Endothelial cell of umbilical vein (primary cell): ENCODE data around the gene MMRN2. TPM values are rescaled to one million over a fixed set of nuclear protein-coding genes. Genes with fewer than 3 reads are reported as not detected.
"Not testable (repeated sequence)": the region's sequence is repeated elsewhere in the genome, so short reads cannot be mapped to it uniquely, and the experiment has no call there.

ENCODE experiments used
- BruUV-seq: library from RNA; stranded (reverse); fragments of 400-500 nt; replicated peaks from 2 replicates; lab custom pipeline; 2021; lab: Mats Ljungman, UMichigan
- CTCF ChIA-PET: fragments of 300-600, 350-600 bp; sonication (Branson Sonifier 250); formaldehyde crosslinking; loops from one replicate; lab custom pipeline; 2021; ENCODE audit warnings: antibody characterized with exemption, inconsistent platforms; lab: Charles Lee
- POLR2A ChIA-PET: fragments of 300-600, 350-600 bp; sonication (Branson Sonifier 250); formaldehyde crosslinking; loops from one replicate; lab custom pipeline; 2021; ENCODE audit warnings: antibody characterized with exemption, inconsistent platforms; lab: Charles Lee
- DNase-seq: peaks from one replicate; pipeline ENCODE4 v3.0.0-alpha.2; 2011; ENCODE audit warnings: low read depth, low spot score
- FAIRE-seq: peaks from 2 replicates; lab custom pipeline; 2011; peaks lifted over from hg19 to GRCh38; lab: Jason Lieb, UNC
- H2AFZ ChIP-seq: 2 replicates; pipeline ENCODE4 v1.6.0; 2012; ENCODE audit warnings: low read depth, low read length, control low read depth, inconsistent platforms
- H3K27ac ChIP-seq: 2 replicates; pipeline ENCODE4 v1.5.1; 2011; ENCODE audit warnings: low read depth, mild to moderate bottlenecking, control low read depth, low read length, moderate library complexity; ENCODE audit not compliant: insufficient read depth
- H3K27me3 ChIP-seq, 2 experiments: 2 replicates each; pipeline versions ENCODE4 v1.6.0 to v1.6.1; 2011; ENCODE audit warnings: low read length in 2 of 2, mixed read lengths in 1 of 2; ENCODE audit not compliant: control insufficient read depth in 2 of 2, insufficient read depth in 2 of 2
- H3K36me3 ChIP-seq, 2 experiments: 2 replicates in 1 of 2; 3 replicates in 1 of 2; pipeline ENCODE4 v1.5.1; 2011; ENCODE audit warnings: low read length in 2 of 2, mild to moderate bottlenecking in 1 of 2, moderate library complexity in 1 of 2; ENCODE audit not compliant: control insufficient read depth in 2 of 2, insufficient read depth in 2 of 2; ENCODE audit errors: extremely low read depth in 1 of 2
- H3K4me1 ChIP-seq: 3 replicates; pipeline ENCODE4 v1.5.1; 2011; ENCODE audit warnings: mild to moderate bottlenecking, low read length; ENCODE audit not compliant: control insufficient read depth, insufficient read depth; ENCODE audit errors: extremely low read depth
- H3K4me2 ChIP-seq: 2 replicates; pipeline ENCODE4 v1.6.1; 2011; ENCODE audit warnings: low read length, control low read depth, mixed read lengths; ENCODE audit not compliant: insufficient read depth
- H3K4me3 ChIP-seq, 3 experiments: fragments of 200-600 bp in 1 of 3; sonication (generic), shearing (Covaris generic) in 1 of 3; replicated peaks in 1 of 3; 2 replicates each; pipeline ENCODE4 v1.5.1; 2011 to 2016; ENCODE audit warnings: control low read depth in 3 of 3, low read length in 3 of 3, mild to moderate bottlenecking in 2 of 3, inconsistent platforms in 1 of 3, low read depth in 1 of 3, moderate library complexity in 1 of 3; ENCODE audit not compliant: insufficient read depth in 1 of 3
- H3K79me2 ChIP-seq: 2 replicates; pipeline ENCODE4 v1.6.0; 2012; ENCODE audit warnings: low read length, inconsistent platforms; ENCODE audit not compliant: control insufficient read depth, insufficient read depth
- H3K9ac ChIP-seq: replicated peaks from 2 replicates; pipeline ENCODE3; 2011; ENCODE audit warnings: low read length, control low read depth; ENCODE audit not compliant: insufficient read depth; ENCODE audit errors: extremely low read depth
- H3K9me1 ChIP-seq: replicated peaks from 3 replicates; pipeline ENCODE4 v1.6.0; 2011; ENCODE audit warnings: mild to moderate bottlenecking, low read length; ENCODE audit not compliant: control insufficient read depth, insufficient read depth; ENCODE audit errors: extremely low read depth
- H3K9me3 ChIP-seq: replicated peaks from 2 replicates; pipeline ENCODE4 v1.5.1; 2012; ENCODE audit warnings: low read length, inconsistent platforms; ENCODE audit not compliant: control insufficient read depth, insufficient read depth
- H4K20me1 ChIP-seq: replicated peaks from 2 replicates; pipeline ENCODE3; 2011; ENCODE audit warnings: mild to moderate bottlenecking, low read length; ENCODE audit not compliant: control insufficient read depth, insufficient read depth; ENCODE audit errors: extremely low read depth
- EZH2 ChIP-seq: IDR thresholded peaks from 2 replicates; pipeline ENCODE4 v1.6.1; 2012; ENCODE audit warnings: borderline replicate concordance, low read depth, mild to moderate bottlenecking, moderate library complexity, low read length, inconsistent platforms; ENCODE audit not compliant: severe bottlenecking
- FOS ChIP-seq: IDR thresholded peaks from 2 replicates; pipeline ENCODE4 v1.6.1; 2011; ENCODE audit warnings: mild to moderate bottlenecking, low read length, moderate library complexity, borderline replicate concordance; ENCODE audit not compliant: insufficient read depth
- GATA2 ChIP-seq: IDR thresholded peaks from 2 replicates; pipeline ENCODE4 v1.7.0; 2011; ENCODE audit warnings: low read depth, mild to moderate bottlenecking, moderate library complexity, mixed read lengths, low read length; ENCODE audit not compliant: insufficient read length, insufficient read depth
- JUN ChIP-seq: IDR thresholded peaks from 2 replicates; pipeline ENCODE4 v1.6.1; 2011; ENCODE audit warnings: borderline replicate concordance, low read depth; ENCODE audit not compliant: insufficient read length, insufficient read depth
- MAX ChIP-seq: IDR thresholded peaks from 2 replicates; pipeline ENCODE4 v1.6.1; 2011; ENCODE audit not compliant: insufficient read depth, insufficient read length
- MYC ChIP-seq: IDR thresholded peaks from one replicate; pipeline ENCODE4 v1.6.1; 2011; ENCODE audit warnings: mild to moderate bottlenecking, low read depth, low read length
- POLR2A ChIP-seq: IDR thresholded peaks from 2 replicates; pipeline ENCODE4 v1.6.1; 2012; ENCODE audit warnings: low read depth, mild to moderate bottlenecking, control low read depth, low read length
- POLR2AphosphoS5 ChIP-seq: IDR thresholded peaks from 2 replicates; pipeline ENCODE4 v1.6.1; 2012; ENCODE audit warnings: low read depth, mild to moderate bottlenecking, control low read depth, low read length, moderate library complexity; ENCODE audit not compliant: insufficient read depth
- dilution Hi-C: fragments of 300-500 bp; cut with MboI; formaldehyde crosslinking; loops from one replicate; pipeline ENCODE4 v1.15.0; 2019; ENCODE audit warnings: low sequenced_read_pairs; ENCODE audit not compliant: extremely low pct_ligation_motif_present
- intact Hi-C: fragments of 100-400 bp; cut with micrococcal nuclease; formaldehyde crosslinking; loops from one replicate; pipeline ENCODE4 v1.10.0; 2022
- polyA plus RNA-seq, 4 experiments: library from polyadenylated mRNA; depleted of rRNA in 3 of 4; stranded (reverse) in 3 of 4; unstranded in 1 of 4; fragments of >200 nt; gene quantifications; 2 replicates each; pipeline versions ENCODE4 v1.2.1 to v1.2.3, GENCODE V29; 2011 to 2012; ENCODE audit warnings: missing spikeins in 1 of 4
- total RNA-seq: library from RNA; stranded (reverse); gene quantifications from 2 replicates; pipeline ENCODE4 v1.2.3, GENCODE V29; 2021
- TF ChIP-seq, protein P1 (sequence below), 2 donors: IDR thresholded peaks; 1 replicate in 1 of 2; 2 replicates in 1 of 2; pipeline ENCODE4 v1.5.1; 2011; ENCODE audit warnings: low read length in 2 of 2, mild to moderate bottlenecking in 2 of 2, moderate library complexity in 2 of 2, control low read depth in 1 of 2, inconsistent platforms in 1 of 2, low read depth in 1 of 2; ENCODE audit not compliant: insufficient read depth in 1 of 2; ENCODE audit errors: extremely low read depth in 1 of 2

MMRN2 gene
- total and polyA plus RNA-seq, 2 donors (not counting 3 experiments of a cell fraction or from before 2014, with no cell fraction given): 154 to 169 TPM

- H3K9me3 ChIP-seq: no peaks in the 10 kb centered on the region
- H4K20me1 ChIP-seq: no peaks in the 10 kb centered on the region
- no peak overlapping the region for H2AFZ ChIP-seq
- H3K4me1 ChIP-seq: no peaks in the 10 kb centered on the region
- no peaks in the 10 kb centered on the region for H3K79me2 ChIP-seq
- no peak overlapping the region for H3K9ac ChIP-seq
- ChIA-PET CTCF (interaction anchor here (1.3 to 1.7 kb wide), 2 partner anchors 10 to 12 kb away, joined by 3 to 4 read pairs; no protein-coding TSS in a partner anchor), POLR2A (no interaction called here)
- FAIRE-seq (no peak), DNase-seq (no peak)
- dilution Hi-C loops: no loop called here
- TF ChIP-seq POLR2AphosphoS5: no peak
- no peak for TF ChIP-seq GATA2
- TF ChIP-seq MYC: no peak
- no peak for TF ChIP-seq FOS
- no peak for TF ChIP-seq MAX
- no peak for TF ChIP-seq EZH2
- TF ChIP-seq, protein P1, sequence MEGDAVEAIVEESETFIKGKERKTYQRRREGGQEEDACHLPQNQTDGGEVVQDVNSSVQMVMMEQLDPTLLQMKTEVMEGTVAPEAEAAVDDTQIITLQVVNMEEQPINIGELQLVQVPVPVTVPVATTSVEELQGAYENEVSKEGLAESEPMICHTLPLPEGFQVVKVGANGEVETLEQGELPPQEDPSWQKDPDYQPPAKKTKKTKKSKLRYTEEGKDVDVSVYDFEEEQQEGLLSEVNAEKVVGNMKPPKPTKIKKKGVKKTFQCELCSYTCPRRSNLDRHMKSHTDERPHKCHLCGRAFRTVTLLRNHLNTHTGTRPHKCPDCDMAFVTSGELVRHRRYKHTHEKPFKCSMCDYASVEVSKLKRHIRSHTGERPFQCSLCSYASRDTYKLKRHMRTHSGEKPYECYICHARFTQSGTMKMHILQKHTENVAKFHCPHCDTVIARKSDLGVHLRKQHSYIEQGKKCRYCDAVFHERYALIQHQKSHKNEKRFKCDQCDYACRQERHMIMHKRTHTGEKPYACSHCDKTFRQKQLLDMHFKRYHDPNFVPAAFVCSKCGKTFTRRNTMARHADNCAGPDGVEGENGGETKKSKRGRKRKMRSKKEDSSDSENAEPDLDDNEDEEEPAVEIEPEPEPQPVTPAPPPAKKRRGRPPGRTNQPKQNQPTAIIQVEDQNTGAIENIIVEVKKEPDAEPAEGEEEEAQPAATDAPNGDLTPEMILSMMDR (IDR thresholded peaks at IDR 0.05; ENCODE audit: extremely low read depth in 1 of 2, insufficient read depth in 1 of 2, low read depth in 1 of 2, low read length in 2 of 2): no peak
- no peak for TF ChIP-seq JUN
- TF ChIP-seq POLR2A: no peak
- no peak overlapping the region for H3K27ac ChIP-seq
- intact Hi-C loops: no loop called here
- BruUV-seq: no TSS peak
- H3K4me2 ChIP-seq: no peak overlapping the region
- H3K36me3 ChIP-seq: no peaks in the 10 kb centered on the region
- peaks cover 2 to 3% of the 10 kb centered on the region in 2 experiments for H3K27me3 ChIP-seq
- H3K4me3 ChIP-seq: no peak overlapping the region
- no peaks in the 10 kb centered on the region for H3K9me1 ChIP-seq
Observed at GRCh38 chr10:86979296-86979818, 21.9 kb upstream of the MMRN2 start.

- BruUV-seq, intact Hi-C loops, dilution Hi-C loops, H3K27ac ChIP-seq, H3K4me2 ChIP-seq, H3K27me3 ChIP-seq, H3K36me3 ChIP-seq, H3K4me1 ChIP-seq, H3K79me2 ChIP-seq, H3K9me3 ChIP-seq, H2AFZ ChIP-seq, POLR2A ChIA-PET, H3K9me1 ChIP-seq, DNase-seq, FAIRE-seq, H3K4me3 ChIP-seq, H4K20me1 ChIP-seq, H3K9ac ChIP-seq: not testable (repeated sequence)
- CTCF ChIA-PET: interaction anchor here (1.7 kb wide), 1 partner anchor 9 kb away, joined by 4 read pairs; no protein-coding TSS in a partner anchor
Observed at GRCh38 chr10:86978457-86978856, 21.0 kb upstream of the MMRN2 start.
